Smooth muscle cell (in vitro differentiated cells): ENCODE results near the gene ROMO1. TPM values are rescaled to one million over a fixed set of nuclear protein-coding genes. Genes with fewer than 3 reads are reported as not detected.

ENCODE experiments used
- DNase-seq: peaks from one replicate; lab custom pipeline; 2025; ENCODE audit not compliant: unreplicated experiment; lab: John Stamatoyannopoulos, UW
- H2AFZ ChIP-seq: fragments of 200-600 bp; sonication (generic); 2 replicates; pipeline ENCODE4 v1.6.0; 2016; ENCODE audit warnings: antibody characterized with exemption, low read depth, mild to moderate bottlenecking
- H3F3A ChIP-seq: fragments of 200-600 bp; sonication (generic); 2 replicates; pipeline ENCODE4 v1.6.0; 2017; ENCODE audit warnings: antibody characterized with exemption, low read depth
- H3K27ac ChIP-seq: fragments of 200-600 bp; sonication (generic); 2 replicates; pipeline ENCODE4 v1.5.1; 2016; ENCODE audit warnings: low read depth, mild to moderate bottlenecking
- H3K27me3 ChIP-seq: fragments of 200-600 bp; sonication (generic); 2 replicates; pipeline ENCODE4 v1.6.1; 2016; ENCODE audit warnings: low read depth, mild to moderate bottlenecking
- H3K36me3 ChIP-seq: fragments of 200-600 bp; sonication (generic); 2 replicates; pipeline ENCODE4 v1.5.1; 2016; ENCODE audit warnings: low read depth
- H3K4me1 ChIP-seq: fragments of 200-600 bp; sonication (generic); 2 replicates; pipeline ENCODE4 v1.5.1; 2016; ENCODE audit warnings: low read depth
- H3K4me2 ChIP-seq: fragments of 200-600 bp; sonication (generic); 2 replicates; pipeline ENCODE4 v1.6.0; 2016; ENCODE audit warnings: mild to moderate bottlenecking
- H3K4me3 ChIP-seq: fragments of 200-600 bp; sonication (generic); 2 replicates; pipeline ENCODE4 v1.5.1; 2016; ENCODE audit warnings: mild to moderate bottlenecking
- H3K79me2 ChIP-seq: fragments of 200-600 bp; sonication (generic); 2 replicates; pipeline ENCODE4 v1.6.0; 2016; ENCODE audit warnings: low read depth, mild to moderate bottlenecking
- H3K9ac ChIP-seq: fragments of 200-600 bp; sonication (generic); 2 replicates; pipeline ENCODE4 v1.6.0; 2016; ENCODE audit warnings: low read depth
- H3K9me3 ChIP-seq: fragments of 200-600 bp; sonication (generic); replicated peaks from 2 replicates; pipeline ENCODE4 v1.5.1; 2016; ENCODE audit warnings: low read depth
- H4K20me1 ChIP-seq: fragments of 200-600 bp; sonication (generic); 2 replicates; pipeline ENCODE4 v1.6.0; 2016; ENCODE audit warnings: low read depth
- WGBS: methylation state at CpG from one replicate; pipeline ENCODE4 v1.1.7; 2016; ENCODE audit warnings: low lambda C conversion rate; 5-methylcytosine and 5-hydroxymethylcytosine counted together
- polyA plus RNA-seq: library from polyadenylated mRNA; unstranded; fragments of >200 nt; fragmentation: Nextera tagmentation; extraction: Ambion mirVana; gene quantifications from 2 replicates; pipeline ENCODE4 v1.2.1, GENCODE V29; 2016
- total RNA-seq: library from RNA; depleted of rRNA; stranded (reverse); fragments of >200 nt; gene quantifications from 2 replicates; pipeline ENCODE4 v1.2.3, GENCODE V29; 2014
- TF ChIP-seq, protein P1 (sequence below): fragments of 200-600 bp; sonication (generic); IDR thresholded peaks from 2 replicates; pipeline ENCODE4 v1.5.1; 2017; ENCODE audit warnings: borderline replicate concordance, mild to moderate bottlenecking, antibody characterized with exemption; ENCODE audit not compliant: insufficient read depth, poor library complexity, severe bottlenecking

The ROMO1 gene
- total and polyA plus RNA-seq, 2 experiments from 2014 or later = 523 to 694 TPM

DNA sequence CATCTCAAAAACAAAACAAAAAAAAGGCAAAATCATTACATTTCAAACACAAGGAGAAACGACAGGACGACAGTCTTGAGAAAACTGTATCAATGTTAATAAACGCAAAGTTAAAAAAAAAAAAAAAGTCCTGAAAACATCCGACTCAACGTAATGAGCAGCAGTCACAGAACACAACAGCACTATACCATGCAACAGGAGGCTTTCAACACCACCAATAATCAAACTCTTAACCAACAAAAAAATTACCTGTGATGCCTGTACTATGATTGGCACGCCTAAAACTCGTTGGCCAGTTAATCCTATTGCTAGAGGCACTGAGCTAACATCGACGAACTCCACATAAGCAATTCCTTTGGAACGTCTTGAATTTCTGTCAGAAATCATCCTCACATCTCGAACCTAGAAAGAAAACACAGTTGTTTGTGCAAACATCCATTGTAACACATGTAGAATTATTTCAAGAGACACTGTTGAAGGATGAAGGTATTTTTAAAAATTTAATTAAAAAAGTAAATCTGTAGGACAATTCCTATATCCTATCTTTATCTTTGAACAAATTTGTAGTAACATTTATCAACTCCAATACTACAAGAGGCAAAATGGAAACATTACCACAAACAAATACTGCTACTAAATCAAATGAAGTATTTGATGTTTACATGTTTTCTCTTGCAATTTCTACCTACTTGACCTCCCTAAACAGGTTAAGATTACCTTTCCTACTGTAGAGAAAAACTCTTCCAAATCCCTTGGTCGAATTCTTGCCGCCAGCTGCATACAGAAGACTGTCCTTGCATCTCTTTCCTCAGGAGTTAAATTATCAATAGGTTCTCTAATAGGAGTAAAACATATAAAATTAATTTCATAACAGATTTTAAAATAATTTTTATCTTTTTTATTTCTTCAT, 25.4 kb downstream of the ROMO1 start:
- H3F3A ChIP-seq = peaks cover 30% of the 10 kb centered on the region
- peaks cover 97% of the 10 kb centered on the region for H3K79me2 ChIP-seq
- no peak overlapping the region for H2AFZ ChIP-seq
- no peaks in the 10 kb centered on the region for H3K4me1 ChIP-seq
- H3K4me3 ChIP-seq = no peak overlapping the region
- no peaks in the 10 kb centered on the region for H3K9me3 ChIP-seq
- no peak overlapping the region for H3K4me2 ChIP-seq
- no peak for DNase-seq
- H3K27ac ChIP-seq = no peak overlapping the region
- 92% methylated on average over 13 of the region's 13 CpGs for WGBS
- peaks cover 68% of the 10 kb centered on the region for H3K36me3 ChIP-seq
- H4K20me1 ChIP-seq = peaks cover 100% of the 10 kb centered on the region
- TF ChIP-seq, protein P1, sequence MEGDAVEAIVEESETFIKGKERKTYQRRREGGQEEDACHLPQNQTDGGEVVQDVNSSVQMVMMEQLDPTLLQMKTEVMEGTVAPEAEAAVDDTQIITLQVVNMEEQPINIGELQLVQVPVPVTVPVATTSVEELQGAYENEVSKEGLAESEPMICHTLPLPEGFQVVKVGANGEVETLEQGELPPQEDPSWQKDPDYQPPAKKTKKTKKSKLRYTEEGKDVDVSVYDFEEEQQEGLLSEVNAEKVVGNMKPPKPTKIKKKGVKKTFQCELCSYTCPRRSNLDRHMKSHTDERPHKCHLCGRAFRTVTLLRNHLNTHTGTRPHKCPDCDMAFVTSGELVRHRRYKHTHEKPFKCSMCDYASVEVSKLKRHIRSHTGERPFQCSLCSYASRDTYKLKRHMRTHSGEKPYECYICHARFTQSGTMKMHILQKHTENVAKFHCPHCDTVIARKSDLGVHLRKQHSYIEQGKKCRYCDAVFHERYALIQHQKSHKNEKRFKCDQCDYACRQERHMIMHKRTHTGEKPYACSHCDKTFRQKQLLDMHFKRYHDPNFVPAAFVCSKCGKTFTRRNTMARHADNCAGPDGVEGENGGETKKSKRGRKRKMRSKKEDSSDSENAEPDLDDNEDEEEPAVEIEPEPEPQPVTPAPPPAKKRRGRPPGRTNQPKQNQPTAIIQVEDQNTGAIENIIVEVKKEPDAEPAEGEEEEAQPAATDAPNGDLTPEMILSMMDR = no peak
- no peaks in the 10 kb centered on the region for H3K27me3 ChIP-seq
- H3K9ac ChIP-seq = no peak overlapping the region

DNA sequence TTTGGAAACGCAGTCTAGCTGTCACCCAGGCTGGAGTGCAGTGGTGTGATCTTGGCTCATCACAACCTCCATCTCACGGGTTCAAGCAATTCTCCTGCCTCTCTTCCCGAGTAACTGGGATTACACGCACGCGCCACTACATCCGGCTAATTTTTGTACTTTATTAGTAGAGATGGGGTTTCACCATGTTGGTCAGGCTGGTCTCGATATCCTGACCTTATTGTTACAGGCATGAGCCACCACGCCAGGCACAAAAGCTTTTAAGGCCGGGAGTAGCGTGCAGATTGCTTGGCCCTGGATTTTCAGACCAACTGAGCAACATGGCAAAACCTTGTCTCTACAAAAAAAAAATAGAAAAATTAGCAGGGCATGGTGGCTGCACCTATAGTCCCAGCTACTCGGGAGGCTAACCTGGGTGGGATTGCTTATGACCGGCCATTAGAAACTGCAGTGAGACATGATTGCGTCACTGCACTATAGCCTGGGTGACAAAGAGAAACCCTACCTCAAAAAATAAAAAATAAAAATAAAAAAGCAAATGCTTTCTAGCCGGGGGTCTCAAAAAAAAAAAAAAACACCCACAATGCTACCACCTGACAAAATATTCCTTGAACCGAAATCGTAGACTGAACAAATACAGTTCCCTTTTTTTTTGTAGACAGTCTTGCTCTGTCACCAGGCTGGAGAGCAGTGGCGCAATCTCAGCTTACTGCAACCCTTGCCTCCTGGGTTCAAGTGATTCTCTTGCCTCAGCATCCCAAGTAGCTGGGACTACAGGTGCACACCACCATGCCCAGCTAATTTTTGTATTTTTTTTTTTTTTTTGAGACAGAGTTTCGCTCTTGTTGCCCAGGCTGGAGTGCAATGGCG, 27.9 kb downstream of the ROMO1 start:
- Histone ChIP-seq H4K20me1 (peaks cover 100% of the 10 kb centered on the region), H3K36me3 (peaks cover 58% of the 10 kb centered on the region), H3K4me2 (no peak overlapping the region), H3K79me2 (peaks cover 97% of the 10 kb centered on the region), H3K4me1 (peaks cover 11% of the 10 kb centered on the region), H3K9ac (no peak overlapping the region), H3K9me3 (no peaks in the 10 kb centered on the region), H3K27me3 (no peaks in the 10 kb centered on the region), H3K4me3 (no peak overlapping the region), H3F3A (peaks cover 18% of the 10 kb centered on the region), H3K27ac (no peak overlapping the region), H2AFZ (no peak overlapping the region)
- 97% methylated on average over 20 of the region's 20 CpGs for WGBS
- TF ChIP-seq, protein P1 = no peak
- DNase-seq = no peak

DNA sequence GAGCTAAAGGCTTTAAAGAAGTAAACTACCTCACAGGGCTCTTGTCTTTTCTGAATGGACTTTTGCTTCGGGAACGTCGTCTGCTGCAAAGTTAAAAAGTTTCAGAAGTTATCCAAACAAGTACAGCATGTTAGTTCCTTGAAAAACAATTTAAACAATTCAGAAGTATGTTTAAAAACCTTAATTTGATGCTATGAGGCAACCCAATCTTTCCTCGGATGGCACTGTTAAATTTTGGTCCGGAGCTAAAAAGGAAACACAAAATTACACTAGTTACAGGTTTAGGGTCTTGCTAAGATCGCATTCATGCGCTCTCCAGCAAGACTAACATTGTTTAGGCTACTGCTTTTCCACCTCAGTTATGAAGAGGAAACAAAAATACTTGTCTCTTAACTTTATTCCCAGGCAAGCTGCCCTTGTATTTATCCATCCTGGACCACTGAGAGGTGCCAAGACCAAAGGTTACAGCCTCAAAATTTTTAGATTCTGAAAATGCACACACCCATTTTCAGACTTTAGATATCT, 30.1 kb downstream of the ROMO1 start:
- peaks cover 21% of the 10 kb centered on the region for H3F3A ChIP-seq
- TF ChIP-seq, protein P1 = no peak
- WGBS = 92% methylated on average over 7 of the region's 7 CpGs
- peaks cover 53% of the 10 kb centered on the region for H3K36me3 ChIP-seq
- H3K4me3 ChIP-seq = no peak overlapping the region
- H3K4me1 ChIP-seq = peaks cover 11% of the 10 kb centered on the region
- no peak for DNase-seq
- H3K27ac ChIP-seq = peak overlapping the region; percentile 8
- no peak overlapping the region for H2AFZ ChIP-seq
- H3K79me2 ChIP-seq = peaks cover 98% of the 10 kb centered on the region
- no peak overlapping the region for H3K9ac ChIP-seq
- H3K27me3 ChIP-seq = no peaks in the 10 kb centered on the region
- H3K4me2 ChIP-seq = no peak overlapping the region
- no peaks in the 10 kb centered on the region for H3K9me3 ChIP-seq
- peaks cover 100% of the 10 kb centered on the region for H4K20me1 ChIP-seq
